Measurements from ENCODE around the gene MEGF6. TPM values are rescaled to one million over a fixed set of nuclear protein-coding genes. Genes with fewer than 3 reads are reported as not detected.

Gene MEGF6
- total and polyA plus RNA-seq, 2 of the 8 experiments (the other 6 are each of a cell fraction or from before 2014, with no cell fraction given) = 4.1 to 14.8 TPM

DNA sequence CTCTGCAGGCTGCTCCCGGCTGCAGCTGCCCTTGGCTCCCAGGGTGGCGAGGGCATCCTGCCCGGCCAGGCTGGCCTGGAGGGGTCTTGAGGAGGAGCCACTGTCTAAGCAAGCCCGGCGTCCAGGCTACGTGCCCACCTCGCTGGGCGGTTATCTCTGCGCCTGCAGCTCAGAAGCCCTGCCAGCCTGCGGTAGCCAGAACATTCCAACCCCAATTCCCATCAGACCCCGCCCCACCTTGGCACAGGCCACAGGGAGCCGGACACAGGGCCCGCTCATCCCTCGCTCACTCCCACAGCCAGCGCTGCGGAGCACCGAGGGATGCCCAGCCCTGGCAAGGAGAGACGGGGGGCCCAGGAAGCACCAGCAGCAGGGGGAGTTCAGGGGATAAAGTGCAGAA lies 53.9 kb downstream of the MEGF6 start:
- TF ChIP-seq CBX5 (IDR thresholded peaks at IDR 0.05; ENCODE audit: low read depth, low read length) (no peak), TBP (IDR thresholded peaks at IDR 0.05; ENCODE audit: low read depth, low read length) (no peak), HDAC6 (IDR thresholded peaks at IDR 0.05; ENCODE audit: low read depth, low read length) (no peak), FOSL1 (IDR thresholded peaks at IDR 0.05; ENCODE audit: insufficient read depth, low read depth, low read length) (no peak), EGR1 (IDR thresholded peaks at IDR 0.05; ENCODE audit: borderline replicate concordance, low read depth, low read length) (no peak), RXRA (IDR thresholded peaks at IDR 0.05; ENCODE audit: insufficient read depth, low read depth, low read length) (no peak), YY1 (IDR thresholded peaks at IDR 0.05; ENCODE audit: low read depth, low read length) (no peak), TAF7 (optimal IDR thresholded peaks at IDR 0.05; ENCODE audit: borderline replicate concordance, low read depth, low read length) (no peak), BCL11A (IDR thresholded peaks at IDR 0.05; ENCODE audit: low read depth in 2 of 2, low read length in 2 of 2) (no peak), RFX5 (IDR thresholded peaks at IDR 0.05; ENCODE audit: borderline replicate concordance, low read depth, low read length) (no peak), SAP30 (IDR thresholded peaks at IDR 0.05; ENCODE audit: insufficient read depth, insufficient replicate concordance, low read length) (no peak), CHD1 (IDR thresholded peaks at IDR 0.05; ENCODE audit: low read depth, low read length) (no peak), JUND (IDR thresholded peaks at IDR 0.05; ENCODE audit: low read length) (no peak)
- TF ChIP-seq, protein P1, sequence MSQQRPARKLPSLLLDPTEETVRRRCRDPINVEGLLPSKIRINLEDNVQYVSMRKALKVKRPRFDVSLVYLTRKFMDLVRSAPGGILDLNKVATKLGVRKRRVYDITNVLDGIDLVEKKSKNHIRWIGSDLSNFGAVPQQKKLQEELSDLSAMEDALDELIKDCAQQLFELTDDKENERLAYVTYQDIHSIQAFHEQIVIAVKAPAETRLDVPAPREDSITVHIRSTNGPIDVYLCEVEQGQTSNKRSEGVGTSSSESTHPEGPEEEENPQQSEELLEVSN (IDR thresholded peaks at IDR 0.05) = no peak
- H3K9me3 ChIP-seq (ENCODE audit: insufficient read depth in 2 of 2, low read depth in 1 of 2, low read length in 1 of 2) = no peaks in the 10 kb centered on the region
- peaks cover 0 to 4% of the 10 kb centered on the region in 2 experiments for H4K20me1 ChIP-seq (replicated peaks in 1 of 2; ENCODE audit: control insufficient read depth in 1 of 2, insufficient read depth in 2 of 2, low read length in 2 of 2)
- H3K14ac ChIP-seq (ENCODE audit: insufficient read length) = no peak overlapping the region
- H3K27ac ChIP-seq (ENCODE audit: low read depth, low read length) = no peak overlapping the region
- ChIA-PET CTCF (ENCODE audit: partially characterized antibody) (interaction anchor here (0.7 to 10.5 kb wide), 9 partner anchors 8 to 138 kb away, joined by 3 to 73 read pairs (median 3); no protein-coding TSS in a partner anchor), POLR2A (ENCODE audit: partially characterized antibody) (interaction anchor here (1.2 kb wide), 1 partner anchor 12 kb away, joined by 3 read pairs; no protein-coding TSS in a partner anchor)
- H3K56ac ChIP-seq (replicated peaks; ENCODE audit: insufficient read length, low read depth, low read length) = no peak overlapping the region
- H3K27me3 ChIP-seq (replicated peaks in 1 of 4; ENCODE audit: control insufficient read depth in 3 of 4, extremely low read depth in 1 of 4, insufficient read depth in 3 of 4, low read length in 3 of 4) = no peaks in the 10 kb centered on the region
- H2BK20ac ChIP-seq (ENCODE audit: low read length) = no peak overlapping the region
- no peak overlapping the region for H3K4ac ChIP-seq (replicated peaks; ENCODE audit: insufficient read length, low read depth, low read length)
- H2BK12ac ChIP-seq (ENCODE audit: low read depth, low read length) = no peak overlapping the region
- WGBS, 2 experiments (ENCODE audit: extremely low coverage in 1 of 2, insufficient coverage in 1 of 2, insufficient read length in 1 of 2, insufficient replicate concordance in 2 of 2, low coverage in 1 of 2, low lambda C conversion rate in 2 of 2, missing lambda C conversion rate in 1 of 2) = 94% methylated on average over 15 of the region's 18 CpGs; no CpG with 5 or more reads in 1 of the 2 experiments
- H2BK15ac ChIP-seq (ENCODE audit: low read length) = no peak overlapping the region
- no peak overlapping the region for H3K23ac ChIP-seq (ENCODE audit: insufficient read length)
- H4K91ac ChIP-seq (replicated peaks; ENCODE audit: insufficient read length, low read length) = no peak overlapping the region
- H3K4me2 ChIP-seq (ENCODE audit: insufficient read depth in 1 of 2, low read depth in 2 of 2, low read length in 2 of 2) = no peak overlapping the region
- FAIRE-seq (no peak), DNase-seq (ENCODE audit: low read depth in 1 of 2, low spot score in 2 of 2) (no peak)
- H3K9ac ChIP-seq (replicated peaks in 1 of 4; ENCODE audit: extremely low read depth in 1 of 4, low read depth in 3 of 4, low read length in 3 of 4) = no peak overlapping the region
- no peaks in the 10 kb centered on the region for H3K79me2 ChIP-seq (ENCODE audit: control insufficient read depth in 1 of 2, insufficient read depth in 2 of 2, low read length in 2 of 2)
- no peak overlapping the region for H2AK5ac ChIP-seq (ENCODE audit: low read depth, low read length)
- no peaks in the 10 kb centered on the region for H3K23me2 ChIP-seq (ENCODE audit: low read depth, low read length)
- H2AFZ ChIP-seq (ENCODE audit: low read length) = no peak overlapping the region
- H2BK120ac ChIP-seq (replicated peaks; ENCODE audit: low read depth, low read length) = no peak overlapping the region
- no peak overlapping the region for H3K4me3 ChIP-seq (ENCODE audit: extremely low read depth in 1 of 4, insufficient read depth in 2 of 4, low read depth in 3 of 4, low read length in 4 of 4)
- no peak overlapping the region for H2BK5ac ChIP-seq (ENCODE audit: low read depth, low read length)
- no peaks in the 10 kb centered on the region for H3K4me1 ChIP-seq (replicated peaks in 1 of 4; ENCODE audit: control insufficient read depth in 3 of 4, insufficient read depth in 4 of 4, low read length in 3 of 4)
- no peak overlapping the region for H3K18ac ChIP-seq (ENCODE audit: extremely low read depth, low read length)
- no peak overlapping the region for H4K5ac ChIP-seq (ENCODE audit: insufficient read length, low read depth, low read length)
- no peaks in the 10 kb centered on the region; the same call in 1 of the 2 replicates for H3K79me1 ChIP-seq (ENCODE audit: low read depth, low read length)
- H3K36me3 ChIP-seq (ENCODE audit: control insufficient read depth in 2 of 4, insufficient read depth in 4 of 4, low read length in 3 of 4) = no peaks in the 10 kb centered on the region
- no peak overlapping the region for H4K8ac ChIP-seq (ENCODE audit: extremely low read depth, insufficient read depth, low read length)

All from H1 (cell line).